NT2/D1 (cell line): ENCODE data around the gene NCOA3.

Experiments used
- SUZ12 ChIP-seq: IDR thresholded peaks from 2 replicates; pipeline ENCODE4 v1.6.1; 2011; ENCODE audit not compliant: insufficient read length, insufficient read depth; ENCODE audit errors: extremely low read depth
- YY1 ChIP-seq: IDR thresholded peaks from 2 replicates; pipeline ENCODE4 v1.6.1; 2011; ENCODE audit not compliant: insufficient read length, insufficient read depth
- ZNF274 ChIP-seq: IDR thresholded peaks from 2 replicates; pipeline ENCODE4 v1.6.1; 2011; ENCODE audit warnings: mild to moderate bottlenecking, low read depth, low read length

GRCh38 chr20:47696856-47697255 lies 195.2 kb downstream of the NCOA3 start:
- TF ChIP-seq ZNF274, result no peak
- TF ChIP-seq SUZ12, result no peak
- no peak for TF ChIP-seq YY1
